Stimulated activated naive CD8-positive, alpha-beta T cell treated with anti-CD3 and anti-CD28 coated beads, Interleukin-15, amount 100 ng/mL, for 72 hours (primary cell): ENCODE results near the gene OMA1.
"Not testable (repeated sequence)": the region's sequence is repeated elsewhere in the genome, so short reads cannot be mapped to it uniquely, and the experiment has no call there.

ENCODE experiments used
- ATAC-seq: fragments of 150-1000 bp; cut with Tn5 transposase; 2 replicates; pipeline ENCODE4 v1.10.0; 2021; ENCODE audit warnings: mild to moderate bottlenecking, moderate library complexity
- DNase-seq, 2 donors: peaks; one replicate each; pipeline ENCODE4 v3.0.0; 2021 to 2022
- H3K27ac Mint-ChIP-seq, 2 donors: one replicate each; pipeline ENCODE4 v1.8.0; 2022; ENCODE audit warnings: mild to moderate bottlenecking in 2 of 2, mixed read lengths in 2 of 2, moderate library complexity in 2 of 2
- H3K27me3 Mint-ChIP-seq: one replicate; pipeline ENCODE4 v1.8.0; 2022; ENCODE audit warnings: mixed read lengths
- H3K4me1 Mint-ChIP-seq: one replicate; pipeline ENCODE4 v1.8.0; 2022; ENCODE audit warnings: mild to moderate bottlenecking, mixed read lengths
- H3K4me3 Mint-ChIP-seq, 2 donors: one replicate each; pipeline ENCODE4 v1.8.0; 2022; ENCODE audit warnings: mild to moderate bottlenecking in 2 of 2, mixed read lengths in 2 of 2, moderate library complexity in 1 of 2
- H3K9me3 Mint-ChIP-seq, 2 donors: one replicate each; pipeline ENCODE4 v1.8.0; 2022; ENCODE audit warnings: mixed read lengths in 2 of 2

Gene OMA1

DNA sequence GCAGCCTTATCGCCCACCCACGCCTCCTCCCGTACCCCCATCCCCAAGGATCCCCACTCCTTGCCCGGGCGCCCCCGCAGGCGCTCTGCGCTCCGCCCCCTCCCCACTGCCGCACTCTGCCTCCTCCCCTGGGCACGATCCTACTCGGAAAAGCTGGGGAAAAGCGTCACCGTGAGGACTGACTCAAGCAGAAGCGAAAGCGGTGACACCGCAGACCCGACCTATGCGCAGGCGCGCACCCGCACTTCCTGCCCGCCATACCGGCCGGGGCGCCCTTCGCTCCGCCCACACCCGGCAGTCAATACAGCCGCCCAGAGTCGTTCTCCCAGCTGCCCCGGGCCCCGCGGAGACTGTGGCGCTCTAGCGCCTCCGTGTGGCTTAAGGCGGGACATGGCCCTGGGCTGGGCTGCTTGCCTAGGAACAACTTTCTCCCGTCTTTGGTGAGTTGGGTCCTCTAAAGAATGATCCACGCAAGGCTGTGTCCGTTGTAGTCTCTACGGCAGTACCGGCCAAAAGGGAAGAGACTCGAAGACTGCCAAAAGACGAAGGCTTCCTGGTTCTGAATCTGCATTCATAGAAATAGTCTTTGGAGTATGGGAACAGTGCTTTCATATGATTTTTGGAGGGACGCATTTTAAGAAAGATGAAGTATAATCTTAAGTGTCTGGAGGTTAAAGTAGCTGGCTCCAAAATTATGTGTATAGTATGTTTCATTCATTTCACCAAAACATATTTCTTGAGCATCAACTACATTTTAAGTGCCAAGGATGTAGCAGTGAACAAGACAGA is at the start of gene OMA1:
Gene OMA1 (minus strand): TSS at position 207 of the 789 bp plus-strand sequence. CDS start 7,432 bp downstream, outside the sequence.
- H3K9me3 Mint-ChIP-seq = no peaks in the 10 kb centered on the region
- DNase-seq (peak; percentile 96 to 98), ATAC-seq (peak; percentile 96)
- peaks cover 27% of the 10 kb centered on the region for H3K4me1 Mint-ChIP-seq
- peak within 1 kb of the TSS; percentile 89 to 92 for H3K4me3 Mint-ChIP-seq
- no peaks in the 10 kb centered on the region for H3K27me3 Mint-ChIP-seq
- H3K27ac Mint-ChIP-seq = peak within 1 kb of the TSS; percentile 99 to 100

DNA sequence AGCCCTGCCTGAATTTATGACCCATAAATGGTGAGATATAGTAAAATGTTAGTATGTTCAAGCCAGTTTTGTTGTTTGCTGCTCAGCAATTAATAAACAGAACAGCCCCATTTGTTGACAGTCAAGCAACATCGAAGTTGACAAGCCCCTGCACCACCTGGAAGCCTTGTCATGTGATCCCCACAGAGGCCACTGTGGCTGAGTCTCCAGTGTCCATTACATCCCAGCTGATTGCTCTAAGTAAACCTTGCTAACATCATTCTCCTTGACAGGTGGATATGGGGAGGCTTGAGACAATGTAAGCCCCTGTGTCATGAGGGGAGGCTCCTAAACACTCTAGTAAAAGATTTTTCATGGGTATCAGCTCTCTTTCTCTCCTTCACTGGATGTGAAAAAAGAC is 48.0 kb upstream of the OMA1 start:
- no peaks in the 10 kb centered on the region for H3K9me3 Mint-ChIP-seq
- H3K4me1 Mint-ChIP-seq = peaks cover 8% of the 10 kb centered on the region
- no peak for ATAC-seq
- H3K4me3 Mint-ChIP-seq = no peak overlapping the region
- peaks cover 63% of the 10 kb centered on the region for H3K27me3 Mint-ChIP-seq
- H3K27ac Mint-ChIP-seq = no peak overlapping the region
- DNase-seq = no peak

DNA sequence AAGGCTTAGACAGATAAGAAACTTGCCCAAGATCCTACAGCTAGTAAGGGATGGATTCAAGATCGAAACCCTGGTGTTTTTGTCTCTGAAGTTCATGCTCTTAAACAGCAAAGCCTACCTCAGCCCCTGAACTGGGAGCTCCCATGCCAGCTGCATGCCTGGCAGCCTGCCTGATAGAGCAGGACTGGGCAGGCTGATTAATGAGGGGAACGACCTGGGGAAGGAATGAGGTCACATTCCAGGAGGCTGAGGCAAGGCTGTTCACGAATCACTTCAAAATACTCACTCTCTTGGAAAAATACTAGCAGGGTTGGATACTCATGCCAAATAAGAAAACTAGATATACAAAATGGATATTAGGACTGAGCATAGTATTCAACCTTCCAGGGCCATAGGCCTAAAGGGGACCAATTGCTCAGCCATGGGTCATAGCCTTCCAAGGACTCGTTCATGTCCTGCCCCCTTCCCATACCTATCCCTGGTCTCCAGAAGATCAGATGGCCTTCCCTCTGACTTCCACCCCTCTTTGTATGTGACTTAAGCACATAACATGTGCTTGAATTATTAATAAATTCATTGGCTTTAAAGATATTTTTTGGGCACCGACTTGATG is 46.1 kb upstream of the OMA1 start:
- peaks cover under 1% of the 10 kb centered on the region for H3K4me1 Mint-ChIP-seq
- DNase-seq (no peak), ATAC-seq (no peak)
- H3K27me3 Mint-ChIP-seq = peaks cover 58% of the 10 kb centered on the region
- H3K9me3 Mint-ChIP-seq = no peaks in the 10 kb centered on the region
- H3K4me3 Mint-ChIP-seq = no peak overlapping the region
- no peak overlapping the region for H3K27ac Mint-ChIP-seq

DNA sequence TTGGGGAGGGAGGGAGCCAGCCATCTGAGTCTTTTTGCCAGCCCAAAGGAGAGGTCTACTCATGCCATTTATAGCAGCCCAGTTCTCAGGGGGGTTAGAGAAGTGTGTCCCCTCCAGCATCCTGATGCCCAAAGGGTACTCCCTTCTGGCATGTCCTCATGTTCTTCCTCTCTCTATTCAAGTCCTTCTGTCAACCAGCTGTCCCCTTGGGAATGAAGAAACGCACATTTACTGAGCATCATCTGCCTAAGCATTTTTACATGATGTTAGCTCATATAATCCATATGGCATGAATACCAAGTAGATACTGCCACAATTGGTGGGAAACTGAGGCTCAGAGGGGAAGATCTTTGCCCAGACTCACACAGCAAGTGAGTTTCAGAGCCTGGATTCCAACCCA is 45.3 kb upstream of the OMA1 start:
- ATAC-seq = no peak
- Mint-ChIP-seq H3K9me3 (no peaks in the 10 kb centered on the region), H3K27me3 (peaks cover 54% of the 10 kb centered on the region)

DNA sequence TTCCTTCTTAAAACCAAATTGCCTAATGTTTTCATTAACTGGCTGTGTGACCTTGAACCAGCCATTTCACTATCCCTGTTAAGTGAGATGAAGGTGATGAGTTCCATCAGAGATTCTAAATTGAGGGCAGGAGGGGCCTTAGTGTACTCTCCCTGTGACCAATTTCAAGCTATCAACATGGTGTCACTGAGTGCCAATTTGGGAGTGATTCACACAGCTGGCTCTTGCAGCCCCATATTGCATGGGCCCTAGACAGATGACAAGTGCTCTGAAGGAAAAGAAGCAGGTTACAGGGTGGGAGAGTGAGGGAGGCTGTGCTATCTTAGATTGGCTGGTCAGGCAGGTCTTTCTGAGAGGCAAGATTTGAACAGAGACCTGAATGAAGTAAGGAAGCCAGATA is 43.5 kb upstream of the OMA1 start:
- no peak overlapping the region for H3K27ac Mint-ChIP-seq
- H3K4me3 Mint-ChIP-seq = no peak overlapping the region
- DNase-seq (no peak), ATAC-seq (no peak)
- no peaks in the 10 kb centered on the region for H3K9me3 Mint-ChIP-seq
- H3K27me3 Mint-ChIP-seq = peaks cover 66% of the 10 kb centered on the region
- peaks cover 8% of the 10 kb centered on the region for H3K4me1 Mint-ChIP-seq

More for the DNA sequence above, 45.3 kb upstream of the OMA1 start:
- Mint-ChIP-seq H3K27ac (no peak overlapping the region), H3K4me3 (no peak overlapping the region), H3K4me1 (no peaks in the 10 kb centered on the region)
- no peak for DNase-seq

DNA sequence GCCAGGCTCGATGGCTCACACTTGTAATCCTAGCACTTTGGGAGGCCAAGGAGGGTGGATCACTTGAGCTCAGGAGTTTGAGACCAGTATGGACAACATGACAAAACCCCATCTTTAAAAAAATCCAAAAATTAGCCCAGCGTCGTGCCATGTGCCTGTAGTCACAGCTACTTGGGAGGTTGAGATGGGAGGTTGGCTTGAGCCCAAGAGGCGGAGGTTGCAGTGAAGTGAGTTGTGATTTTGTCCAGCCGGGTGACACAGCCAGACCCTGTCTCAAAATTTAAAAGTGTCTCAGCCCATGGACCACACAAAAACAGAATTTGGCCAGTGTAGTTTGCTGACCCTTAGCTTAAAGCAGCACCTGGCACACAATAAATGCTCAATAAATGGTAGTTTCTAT is 41.9 kb upstream of the OMA1 start:
- DNase-seq = no peak
- Mint-ChIP-seq H3K27me3 (peaks cover 73% of the 10 kb centered on the region), H3K9me3 (no peaks in the 10 kb centered on the region), H3K4me1 (peaks cover 22% of the 10 kb centered on the region), H3K27ac (no peak overlapping the region), H3K4me3 (no peak overlapping the region)
- ATAC-seq = no peak

DNA sequence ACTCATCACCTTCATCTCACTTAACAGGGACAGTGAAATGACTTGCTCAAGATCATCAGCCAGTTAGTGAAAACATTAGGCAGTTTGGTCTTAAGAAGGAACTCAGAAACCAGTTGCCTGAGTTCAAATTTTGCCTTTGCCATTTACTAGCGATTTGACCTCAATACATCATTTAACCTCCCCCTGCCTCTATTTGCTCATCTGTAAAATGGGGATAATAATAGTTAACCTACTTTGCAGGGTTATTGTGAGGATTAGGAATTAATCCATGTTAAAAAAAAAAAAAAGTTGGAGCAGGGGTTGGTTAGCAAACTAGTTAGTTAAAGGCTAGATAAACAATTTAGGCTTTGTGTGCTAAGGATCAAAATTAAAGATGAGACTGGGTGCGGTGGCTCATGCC is 41.1 kb upstream of the OMA1 start:
- H3K27me3 Mint-ChIP-seq = peaks cover 65% of the 10 kb centered on the region
- ATAC-seq = no peak
- H3K27ac Mint-ChIP-seq = no peak overlapping the region
- no peak for DNase-seq
- H3K9me3 Mint-ChIP-seq = no peaks in the 10 kb centered on the region
- H3K4me3 Mint-ChIP-seq = no peak overlapping the region
- peaks cover 22% of the 10 kb centered on the region for H3K4me1 Mint-ChIP-seq

DNA sequence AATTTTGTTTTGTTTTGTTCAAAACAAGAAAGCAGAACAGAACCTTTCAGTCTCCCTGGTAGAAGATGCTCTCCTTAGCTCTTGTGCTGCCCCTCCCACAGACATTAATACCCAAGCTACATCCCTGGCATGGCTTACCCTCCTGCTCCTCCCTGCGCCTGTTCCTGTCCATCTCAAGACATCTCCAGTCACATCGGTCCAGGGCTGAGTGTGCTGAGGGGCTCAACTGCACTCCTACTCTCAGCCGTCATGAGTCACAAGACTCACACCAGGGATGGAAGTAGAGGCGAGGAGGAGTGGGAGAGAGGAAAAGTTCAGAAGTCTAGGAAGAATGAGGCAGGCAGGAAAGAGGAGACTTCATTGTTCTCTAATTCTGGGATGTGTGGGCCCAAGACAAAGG is 39.7 kb upstream of the OMA1 start:
- no peaks in the 10 kb centered on the region for H3K9me3 Mint-ChIP-seq
- ATAC-seq = no peak
- DNase-seq = no peak
- H3K4me3 Mint-ChIP-seq = no peak overlapping the region
- H3K27me3 Mint-ChIP-seq = peaks cover 56% of the 10 kb centered on the region
- H3K4me1 Mint-ChIP-seq = peaks cover 22% of the 10 kb centered on the region
- no peak overlapping the region for H3K27ac Mint-ChIP-seq

DNA sequence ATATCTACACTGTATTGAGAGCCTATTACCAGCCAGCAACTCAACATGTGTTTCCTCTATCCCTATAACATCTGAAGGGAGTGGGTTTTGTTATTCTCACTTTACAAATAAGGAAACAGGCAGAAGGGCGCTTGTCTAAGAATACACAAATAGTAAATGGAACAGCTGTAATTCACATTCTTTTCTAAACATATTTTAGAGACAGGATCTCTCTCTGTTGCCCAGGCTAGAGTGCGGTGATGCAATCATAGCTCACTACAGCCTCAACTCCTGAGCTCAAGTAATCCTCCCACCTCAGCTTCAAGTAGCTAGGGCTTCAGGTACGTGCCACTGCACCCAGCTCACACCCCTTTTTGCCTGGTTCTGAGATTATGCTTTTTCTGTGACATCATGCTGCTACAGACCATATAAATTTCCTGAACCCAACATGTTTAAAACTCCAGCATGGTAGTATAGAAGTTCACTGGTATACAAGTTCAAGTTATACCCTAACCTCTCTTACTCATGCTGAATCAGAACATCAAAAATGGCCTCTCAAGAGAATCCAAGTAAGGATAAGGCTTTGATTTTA is 39.1 kb upstream of the OMA1 start:
- peaks cover 53% of the 10 kb centered on the region for H3K27me3 Mint-ChIP-seq
- DNase-seq (no peak), ATAC-seq (no peak)
- no peak overlapping the region for H3K27ac Mint-ChIP-seq
- H3K9me3 Mint-ChIP-seq = no peaks in the 10 kb centered on the region
- no peak overlapping the region for H3K4me3 Mint-ChIP-seq
- H3K4me1 Mint-ChIP-seq = peaks cover 22% of the 10 kb centered on the region

DNA sequence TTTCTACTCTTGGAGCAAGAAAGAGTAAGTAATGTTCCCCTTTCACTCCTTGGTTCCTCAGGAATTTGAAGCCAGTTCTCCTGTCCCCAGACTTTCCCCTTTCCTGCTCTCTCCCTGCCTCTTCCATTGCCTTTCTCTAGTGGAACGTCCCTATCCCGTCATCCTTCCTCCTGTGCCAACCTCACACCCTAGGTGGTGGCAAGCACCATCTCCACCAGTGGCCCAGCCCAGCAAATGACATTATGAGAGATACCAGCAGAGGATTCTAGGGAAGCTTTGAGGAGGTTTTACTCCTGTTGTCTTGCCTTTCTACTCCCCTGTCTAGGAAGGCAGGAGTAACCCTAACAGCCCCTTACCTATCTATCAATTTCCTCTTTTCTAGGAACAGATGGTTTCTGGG is 38.6 kb upstream of the OMA1 start:
- peaks cover 50% of the 10 kb centered on the region for H3K27me3 Mint-ChIP-seq
- no peak for DNase-seq
- peak overlapping the region in 1 of 2 donors; percentile 52 for H3K27ac Mint-ChIP-seq
- no peaks in the 10 kb centered on the region for H3K9me3 Mint-ChIP-seq
- peaks cover 22% of the 10 kb centered on the region for H3K4me1 Mint-ChIP-seq
- ATAC-seq = no peak
- no peak overlapping the region for H3K4me3 Mint-ChIP-seq

DNA sequence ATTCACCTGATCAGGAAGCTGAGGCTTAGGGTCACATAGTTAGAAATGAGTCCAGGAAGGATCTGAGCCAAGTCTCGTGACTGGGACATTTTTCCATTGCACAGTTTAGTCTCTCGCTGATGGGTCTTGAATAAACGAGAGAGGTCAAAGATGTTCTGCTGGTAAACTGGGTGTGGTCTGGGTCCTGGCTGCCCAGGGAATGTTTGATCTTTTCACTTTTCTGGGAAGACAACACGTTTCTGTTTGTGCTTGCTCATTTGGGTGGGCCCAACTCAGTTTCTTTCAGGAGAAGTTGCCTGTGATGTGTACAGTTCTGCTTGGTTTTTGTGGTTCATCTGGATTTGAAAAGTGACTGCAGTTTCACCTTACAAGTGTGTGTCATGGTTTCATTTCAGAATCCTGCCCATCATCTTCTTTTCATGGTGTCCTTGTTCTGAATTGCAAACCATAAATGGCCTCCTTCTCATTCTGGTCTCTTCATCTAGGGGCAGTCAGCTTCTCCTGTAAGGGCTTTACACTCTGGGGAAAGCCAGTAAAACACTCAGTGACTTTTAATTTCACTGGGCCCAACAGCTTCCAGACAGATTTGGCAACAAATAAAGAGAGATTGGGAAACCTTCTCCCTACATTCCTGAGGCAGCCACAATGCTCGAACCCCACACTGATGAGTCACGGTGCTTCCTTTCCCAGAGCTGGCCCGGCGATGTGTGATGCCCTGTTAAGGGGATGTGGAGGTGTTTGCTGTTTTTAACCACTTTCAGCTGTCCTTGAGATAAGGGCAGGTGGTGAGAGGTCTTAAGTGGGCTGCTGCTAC is 37.8 kb upstream of the OMA1 start:
- peak; percentile 89 for ATAC-seq
- H3K27ac Mint-ChIP-seq = no peak overlapping the region
- no peak for DNase-seq
- H3K4me1 Mint-ChIP-seq = peaks cover 22% of the 10 kb centered on the region
- peak overlapping the region; percentile 1 to 2 for H3K4me3 Mint-ChIP-seq
- H3K9me3 Mint-ChIP-seq = no peaks in the 10 kb centered on the region
- H3K27me3 Mint-ChIP-seq = peaks cover 51% of the 10 kb centered on the region

DNA sequence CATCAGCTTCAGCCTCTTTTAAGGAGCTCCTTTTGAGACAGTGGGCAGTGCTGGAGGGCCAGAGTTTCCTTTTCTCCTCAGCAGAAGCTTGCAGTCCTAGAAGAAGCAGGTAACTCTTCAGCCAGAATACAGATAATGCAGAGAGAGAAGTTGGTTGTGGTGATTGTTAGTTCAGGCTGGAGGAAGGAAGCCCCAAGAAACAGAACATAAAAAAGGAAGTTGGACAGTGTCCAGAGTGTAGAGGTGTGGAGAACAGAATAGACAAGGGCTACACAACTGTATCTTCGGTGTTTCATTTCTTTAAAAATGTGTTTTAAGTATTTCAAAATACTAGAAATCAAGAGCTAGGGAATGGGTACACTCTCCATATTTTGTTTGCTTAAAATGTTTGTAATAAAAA is 37.0 kb upstream of the OMA1 start:
- no peak overlapping the region for H3K4me3 Mint-ChIP-seq
- peaks cover 22% of the 10 kb centered on the region for H3K4me1 Mint-ChIP-seq
- H3K27me3 Mint-ChIP-seq = peaks cover 50% of the 10 kb centered on the region
- DNase-seq (no peak), ATAC-seq (no peak)
- no peaks in the 10 kb centered on the region for H3K9me3 Mint-ChIP-seq
- H3K27ac Mint-ChIP-seq = no peak overlapping the region

DNA sequence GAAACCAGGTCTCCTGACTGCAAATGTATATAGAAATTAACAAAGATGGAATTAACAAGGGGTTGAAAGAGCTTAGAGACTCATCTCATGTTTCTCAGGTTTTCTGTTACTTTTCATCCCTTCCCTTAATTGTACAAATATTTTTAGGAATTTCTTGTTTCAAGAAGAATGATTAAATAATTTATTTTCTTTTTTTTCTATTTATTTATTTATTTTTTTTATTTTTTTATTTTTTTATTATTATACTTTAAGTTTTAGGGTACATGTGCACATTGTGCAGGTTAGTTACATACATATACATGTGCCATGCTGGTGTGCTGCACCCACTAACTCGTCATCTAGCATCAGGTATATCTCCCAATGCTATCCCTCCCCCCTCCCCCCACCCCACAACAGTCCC is 35.6 kb upstream of the OMA1 start:
- ATAC-seq, H3K4me3 Mint-ChIP-seq: not testable (repeated sequence)
- peaks cover 62% of the 10 kb centered on the region for H3K27me3 Mint-ChIP-seq

DNA sequence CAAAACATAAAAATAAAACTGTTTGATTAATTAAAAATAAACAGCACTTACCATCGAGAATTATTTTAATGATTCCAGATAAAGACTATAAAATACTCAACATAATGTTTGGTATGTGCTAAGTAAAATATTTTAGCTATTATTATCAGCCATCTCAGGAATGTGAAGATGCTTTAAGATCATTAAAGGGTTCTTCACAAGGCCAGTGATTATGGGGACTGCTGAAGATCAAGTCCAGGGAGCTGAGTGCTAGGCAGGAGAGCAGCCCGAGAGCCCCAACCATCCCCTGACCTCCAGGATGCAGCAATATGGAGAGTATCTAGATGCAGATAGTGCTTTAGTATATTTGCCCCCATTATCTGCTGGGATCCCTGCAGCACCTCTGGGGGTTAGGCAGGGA is 35.1 kb upstream of the OMA1 start:
- Mint-ChIP-seq H3K27ac (no peak overlapping the region), H3K4me3 (no peak overlapping the region), H3K4me1 (peaks cover 36% of the 10 kb centered on the region), H3K27me3 (peaks cover 61% of the 10 kb centered on the region), H3K9me3 (no peaks in the 10 kb centered on the region)
- DNase-seq = no peak
- ATAC-seq = no peak

More for the DNA sequence above, 35.6 kb upstream of the OMA1 start:
- not testable (repeated sequence) for H3K27ac Mint-ChIP-seq, DNase-seq, H3K9me3 Mint-ChIP-seq
- H3K4me1 Mint-ChIP-seq = peaks cover 35% of the 10 kb centered on the region

DNA sequence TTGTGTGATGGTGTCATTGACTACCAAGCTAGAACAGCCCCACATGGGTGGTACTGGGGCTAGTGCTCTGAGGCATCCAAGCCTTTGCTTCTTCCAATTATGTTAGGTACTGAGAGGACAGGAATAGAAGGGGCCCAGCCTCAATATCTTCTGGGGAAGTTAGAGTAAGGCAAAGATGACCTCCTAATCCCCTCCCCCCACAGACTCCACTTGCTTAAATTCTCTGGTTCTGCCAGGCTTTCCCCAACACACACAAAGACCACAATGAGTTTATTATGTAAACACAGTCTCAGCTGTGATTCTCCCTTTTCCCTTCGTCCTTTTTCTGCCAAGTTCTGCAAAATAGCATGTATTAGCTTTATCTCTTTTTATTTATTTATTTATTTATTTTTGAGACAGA is 33.7 kb upstream of the OMA1 start:
- DNase-seq (no peak), ATAC-seq (no peak)
- Mint-ChIP-seq H3K27ac (no peak overlapping the region), H3K9me3 (no peaks in the 10 kb centered on the region), H3K27me3 (peaks cover 61% of the 10 kb centered on the region), H3K4me3 (no peak overlapping the region), H3K4me1 (peaks cover 43% of the 10 kb centered on the region)
